CD4-positive, alpha-beta T cell treated with Interleukin-17A for 1 hour (primary cell): ENCODE measurements around the gene MRC1.

Experiments used
- DNase-seq: peaks from one replicate; pipeline ENCODE4 v3.0.0-alpha.2; 2020

MRC1 gene

GRCh38 chr10:17808971-17809841, at the start of gene MRC1:
Gene MRC1, plus strand, starts transcription at chr10:17809348. Its CDS starts 118 bp downstream, at chr10:17809466.
- no peak for DNase-seq

DNA sequence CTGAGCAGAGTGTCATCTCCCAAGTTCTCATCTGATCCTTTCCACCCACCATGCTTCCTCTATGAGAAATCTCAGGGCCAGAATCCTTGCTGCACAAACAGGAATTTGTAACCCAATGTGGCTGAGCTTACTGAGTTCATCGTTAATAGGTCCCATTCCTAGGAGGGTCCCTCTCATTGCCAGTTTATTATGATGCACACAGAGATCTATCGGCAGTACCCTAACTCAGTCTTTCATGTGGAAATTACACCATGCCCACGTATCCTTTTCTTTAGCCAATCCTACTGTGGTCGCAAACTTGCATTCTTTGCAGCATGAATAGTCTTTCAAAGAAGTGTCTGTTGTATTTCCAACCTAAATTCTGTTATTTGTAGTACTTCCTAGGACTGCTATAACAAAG, 45.0 kb upstream of the MRC1 start:
- no peak for DNase-seq

- DNase-seq: no peak
Measured at GRCh38 chr10:17765602-17766001, 43.5 kb upstream of the MRC1 start.

DNA sequence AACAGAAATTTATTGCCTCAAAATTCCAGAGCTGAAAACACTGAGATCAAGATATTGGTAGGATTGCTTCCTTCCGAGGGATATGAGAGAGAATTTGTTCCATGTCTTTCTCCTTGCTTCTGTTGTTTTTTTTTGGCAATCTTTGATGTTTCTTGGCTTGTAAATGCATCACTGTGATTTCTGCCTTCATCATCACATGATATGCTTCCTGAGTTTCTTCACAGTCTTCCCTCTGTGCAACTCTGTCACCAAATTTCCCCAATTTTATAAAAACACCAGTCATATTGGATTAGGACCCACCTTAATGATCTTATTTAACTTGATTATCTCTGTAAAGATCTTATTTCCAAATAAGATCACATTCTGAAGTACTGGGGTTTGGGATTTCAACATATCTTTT, 42.4 kb upstream of the MRC1 start:
- DNase-seq: no peak

DNA sequence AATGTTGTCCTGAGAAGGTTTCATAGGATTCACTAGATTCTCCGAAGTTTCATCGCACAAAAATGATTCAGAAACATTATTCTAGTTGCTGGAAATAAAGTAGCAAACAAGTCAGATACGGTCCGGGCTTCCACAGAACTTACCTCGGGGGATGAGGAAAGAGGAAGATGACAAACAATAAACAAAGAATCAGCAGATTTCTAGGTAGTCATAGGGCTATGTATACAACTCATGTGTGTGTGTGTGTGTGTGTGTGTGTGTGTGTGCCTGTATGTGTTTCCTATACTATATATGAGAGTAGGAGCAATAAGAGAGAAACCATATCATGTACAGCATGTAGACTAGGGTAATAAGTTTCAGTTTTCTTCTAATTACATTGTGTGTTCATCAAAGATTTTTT, 40.7 kb upstream of the MRC1 start:
- no peak for DNase-seq

DNA sequence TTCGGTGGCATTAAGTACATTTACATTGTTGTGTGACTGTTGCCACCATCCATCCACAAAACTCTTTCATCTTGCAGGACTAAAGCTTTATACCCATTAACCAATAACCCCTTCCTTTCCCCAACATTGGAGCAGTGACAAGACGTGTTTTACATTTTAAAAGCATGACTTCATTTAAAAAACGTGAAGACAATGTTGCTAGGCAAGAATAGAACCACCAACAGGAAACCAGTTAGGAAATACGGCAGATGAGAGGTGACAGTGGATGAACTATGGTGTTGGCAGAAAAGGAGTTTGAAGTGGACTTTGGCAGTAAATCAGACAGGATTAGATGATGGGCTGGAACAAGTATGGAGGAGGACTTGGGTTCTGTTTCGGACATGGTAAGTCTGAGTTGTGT, 40.2 kb upstream of the MRC1 start:
- no peak for DNase-seq

DNA sequence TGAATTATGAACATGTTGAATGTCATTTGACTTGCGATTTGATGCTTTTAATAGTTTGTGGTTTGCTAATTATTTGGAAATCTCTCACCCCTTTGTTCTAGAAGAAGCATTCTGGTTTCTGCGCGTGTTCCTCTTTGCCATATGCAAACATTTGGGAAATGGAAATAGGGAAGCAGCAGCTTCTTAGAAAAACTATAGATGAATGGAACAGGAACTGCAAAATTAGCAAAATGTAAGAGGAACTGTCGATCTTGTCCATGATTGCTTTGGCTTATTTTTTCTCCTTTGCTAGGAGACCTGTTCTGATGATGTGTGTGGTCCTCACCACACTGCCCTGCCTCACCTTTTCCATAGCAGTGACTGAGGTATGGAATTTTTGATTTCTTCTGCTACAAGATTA, 38.1 kb upstream of the MRC1 start:
- DNase-seq: no peak

DNA sequence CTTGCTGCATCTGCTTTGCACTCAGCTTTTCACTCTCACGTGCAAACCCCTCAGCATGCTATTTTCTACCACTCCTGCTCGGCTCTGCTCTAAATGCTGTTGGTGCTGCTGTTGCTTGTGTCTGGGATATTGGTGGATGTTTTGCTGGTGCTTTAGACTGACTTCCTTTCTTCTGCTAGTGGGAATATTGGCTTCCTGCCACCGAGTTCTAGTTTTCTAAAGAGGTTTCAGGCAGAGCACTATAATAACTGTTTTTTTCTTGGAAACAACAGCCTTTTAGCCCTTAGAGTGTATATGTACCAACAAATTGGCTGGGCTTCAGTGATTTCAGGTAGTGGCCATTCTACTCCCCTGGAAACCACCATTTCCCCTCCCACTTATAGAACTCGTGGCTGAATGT, 29.4 kb upstream of the MRC1 start:
- no peak for DNase-seq

DNA sequence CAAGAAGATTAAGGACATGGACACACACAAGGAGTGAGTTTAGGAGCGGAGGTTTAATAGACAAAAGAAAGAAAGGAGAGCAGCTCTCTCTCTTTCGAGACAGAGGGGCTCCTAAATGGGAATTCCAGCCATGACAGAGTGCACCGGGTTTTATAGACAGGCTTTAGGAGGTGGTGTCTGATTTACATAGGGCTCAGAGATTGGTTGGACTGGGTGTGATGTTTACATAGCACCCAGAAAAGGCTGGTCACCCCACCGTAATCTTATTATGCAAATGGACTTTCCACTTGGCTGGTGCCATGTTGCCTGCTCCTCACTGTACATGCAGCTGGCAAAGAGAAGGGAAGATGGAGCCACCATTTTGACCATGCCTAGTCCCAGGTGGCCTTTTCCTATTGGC, 28.4 kb upstream of the MRC1 start:
- no peak for DNase-seq

GRCh38 chr10:17781856-17782255, 27.3 kb upstream of the MRC1 start:
- DNase-seq: no peak

DNA sequence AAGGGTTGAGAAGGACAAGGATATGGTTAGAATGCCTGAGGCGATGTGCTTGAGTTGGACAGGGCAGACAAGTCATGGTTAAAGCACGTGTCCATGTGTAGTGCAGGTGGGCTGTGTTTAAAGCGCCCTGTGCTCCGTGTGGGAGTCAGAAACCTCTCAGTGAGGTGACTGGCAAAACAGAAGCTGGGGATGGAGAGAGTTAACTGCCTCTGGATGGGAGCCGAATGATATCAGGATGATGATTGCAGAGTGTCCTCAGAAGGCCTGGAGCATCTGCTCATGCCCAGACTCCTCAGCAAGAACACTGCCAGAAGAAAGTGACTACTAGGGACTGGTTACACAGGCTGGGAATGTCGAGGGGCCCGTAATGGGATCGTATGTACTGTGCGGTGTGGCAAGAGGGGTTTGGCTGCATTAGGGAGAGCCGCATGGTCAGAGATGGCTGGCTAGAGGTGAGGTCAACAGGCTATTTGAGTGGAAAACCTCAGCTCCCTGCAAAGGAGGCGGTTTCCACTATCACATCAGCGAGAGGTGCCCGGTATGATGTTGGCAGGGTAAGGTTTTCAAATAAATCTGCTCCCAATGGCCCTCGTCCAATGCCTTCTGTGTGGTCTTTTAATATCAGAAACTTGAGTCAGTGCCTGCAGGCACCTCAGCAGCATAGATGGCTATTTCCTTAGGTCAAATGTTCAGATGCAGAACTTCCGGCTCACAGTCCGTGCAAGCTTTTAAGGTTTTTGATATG, 26.1 kb upstream of the MRC1 start:
- DNase-seq: no peak

- no peak for DNase-seq
Measured at GRCh38 chr10:17783751-17784150, 25.4 kb upstream of the MRC1 start.

- DNase-seq: no peak
Measured at GRCh38 chr10:17784688-17785087, 24.5 kb upstream of the MRC1 start.

GRCh38 chr10:17785276-17785930, 23.7 kb upstream of the MRC1 start:
- DNase-seq: no peak

- no peak for DNase-seq
Measured at GRCh38 chr10:17787087-17787961, 21.8 kb upstream of the MRC1 start.

DNA sequence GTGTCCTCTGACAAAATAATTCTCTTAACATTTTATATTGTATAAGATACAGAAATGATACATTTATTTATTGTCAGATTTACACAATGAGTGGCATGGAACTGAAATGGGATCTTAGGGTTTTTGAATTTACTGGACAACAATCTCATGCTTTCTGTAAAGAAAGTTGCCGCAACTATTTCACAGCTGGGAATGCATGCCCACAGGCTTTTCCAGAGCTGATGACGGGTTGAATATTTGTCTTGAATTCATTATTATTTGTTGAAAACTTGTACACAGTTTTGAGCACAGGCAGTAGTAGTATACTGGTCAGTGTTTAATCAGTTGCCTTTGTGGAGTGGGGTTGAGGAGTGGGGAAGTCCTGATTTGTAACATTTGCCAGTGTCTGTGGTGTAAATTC, 20.5 kb upstream of the MRC1 start:
- DNase-seq: no peak

GRCh38 chr10:17789396-17789795, 19.8 kb upstream of the MRC1 start:
- DNase-seq: no peak

DNA sequence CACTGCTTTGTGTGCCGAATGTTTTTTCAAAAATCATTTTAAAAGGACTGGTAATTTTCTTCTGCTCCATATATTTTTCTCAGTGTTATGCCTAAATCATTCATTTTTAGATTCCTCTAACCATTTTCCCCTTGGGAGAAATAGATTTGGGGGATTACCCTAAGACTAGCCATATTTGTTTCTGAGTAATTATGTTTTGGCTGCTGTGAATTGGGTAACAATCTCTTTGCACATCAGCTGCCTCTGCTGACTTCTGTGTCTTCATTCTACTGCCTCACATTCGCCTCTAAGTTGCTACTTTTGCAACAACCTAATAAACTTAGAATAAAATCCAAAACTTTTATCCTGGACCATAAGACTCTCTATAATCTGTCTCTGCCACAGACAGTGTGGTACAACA, 18.5 kb upstream of the MRC1 start:
- no peak for DNase-seq

DNA sequence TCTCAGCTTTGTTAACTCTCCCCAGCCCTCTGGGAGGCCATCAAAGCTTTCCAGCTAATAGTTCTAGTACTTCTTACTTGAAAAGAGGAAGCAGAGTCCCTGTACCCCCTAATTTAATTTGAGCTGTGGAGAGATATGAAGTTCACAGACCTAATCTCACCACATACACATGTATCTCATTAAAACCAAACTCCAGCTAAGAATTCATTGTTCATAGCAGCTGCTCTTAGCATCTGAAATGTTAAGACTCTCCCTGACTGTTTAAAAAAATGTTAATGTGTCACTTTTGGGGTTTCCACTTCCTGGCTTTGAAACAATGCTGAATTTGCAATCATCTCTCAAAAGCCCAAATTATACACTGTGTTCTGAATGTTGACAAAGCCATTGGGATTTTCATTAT, 16.2 kb upstream of the MRC1 start:
- no peak for DNase-seq

DNA sequence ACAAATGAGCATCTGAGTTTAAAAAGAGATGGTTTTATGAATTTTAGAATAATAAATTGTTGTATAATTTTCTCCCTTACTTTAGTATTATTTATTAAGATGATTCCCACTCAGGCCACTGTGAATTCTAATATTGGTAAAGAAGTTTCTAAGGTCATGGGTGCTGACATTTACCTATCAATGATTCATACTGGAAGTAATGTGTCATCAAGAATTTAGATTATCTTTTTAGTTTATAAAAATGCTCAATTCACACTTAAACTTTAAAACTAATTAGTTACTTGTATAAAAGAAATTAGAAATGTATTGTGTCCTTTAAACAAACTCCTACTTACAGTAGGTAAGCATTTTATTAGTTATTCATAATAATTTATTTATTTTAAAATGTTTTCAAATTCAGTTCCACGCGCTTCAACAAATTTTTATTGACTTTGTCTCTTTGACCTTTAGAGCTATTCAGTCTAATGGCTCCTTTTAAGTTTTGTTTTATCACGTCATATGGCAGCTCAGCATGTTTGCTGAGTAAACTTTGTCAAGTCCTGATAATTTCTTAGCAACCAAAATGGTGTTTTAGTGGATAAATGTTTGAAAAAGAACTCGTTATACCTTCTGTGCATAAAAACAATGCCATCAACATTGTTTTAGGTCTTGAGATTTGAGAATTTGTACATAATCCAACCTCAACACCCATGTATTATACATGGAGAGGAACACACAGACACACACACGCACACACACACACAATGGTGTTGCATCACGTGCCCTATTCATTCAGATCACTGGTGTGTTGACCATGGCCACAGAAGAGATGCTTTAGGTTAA, 15.1 kb upstream of the MRC1 start:
- DNase-seq: no peak

DNA sequence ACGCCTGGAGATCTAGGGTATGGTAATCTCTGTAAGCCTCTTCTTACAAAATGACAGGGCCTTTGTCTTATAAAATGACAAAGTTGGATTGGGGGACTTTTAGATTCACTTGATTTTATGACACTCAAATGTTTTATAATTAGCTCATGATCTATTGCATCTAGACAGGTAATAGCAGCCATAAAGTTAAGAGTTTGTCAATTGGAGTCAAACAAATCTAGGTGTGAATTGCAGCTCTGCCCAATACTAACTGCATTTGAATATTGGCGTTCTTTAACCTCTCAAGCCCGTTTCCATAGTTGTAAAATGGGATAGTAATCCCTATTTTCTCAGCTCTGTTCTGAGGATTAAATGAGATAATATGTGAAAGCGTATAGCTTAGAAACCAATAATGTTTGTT, 14.1 kb upstream of the MRC1 start:
- DNase-seq: no peak
